Measurements from ENCODE around the gene RASGEF1C. TPM values are rescaled to one million over a fixed set of nuclear protein-coding genes. Genes with fewer than 3 reads are reported as not detected.

Gene RASGEF1C
- total and polyA plus RNA-seq, 2 experiments from 2014 or later = 0.40 to 0.42 TPM

DNA sequence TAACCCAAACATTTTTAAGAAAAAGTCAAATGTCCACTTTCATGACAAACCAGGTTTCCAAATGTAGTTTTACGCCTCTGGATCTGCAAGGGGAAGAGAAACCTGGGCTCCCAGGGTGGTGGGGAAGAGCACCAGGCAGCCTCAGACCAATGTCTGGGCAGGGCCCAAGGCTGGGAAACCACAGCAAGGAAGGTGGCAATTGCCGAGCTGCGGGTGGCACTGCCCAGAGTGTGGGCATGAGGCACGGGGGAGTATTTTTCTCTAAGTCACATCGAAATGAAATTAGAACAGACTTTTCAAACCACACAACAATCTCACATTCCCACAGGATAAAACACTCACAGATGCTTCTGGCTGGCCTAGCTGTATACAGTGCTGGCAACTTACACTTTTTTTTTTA, 32.6 kb upstream of the RASGEF1C start:
- no peaks in the 10 kb centered on the region for H3K4me1 Mint-ChIP-seq
- no peak overlapping the region for H3K27ac Mint-ChIP-seq
- peaks cover 4% of the 10 kb centered on the region for H3K27me3 Mint-ChIP-seq (ENCODE audit: insufficient read depth, low read depth, poor library complexity)
- Histone ChIP-seq H3K4me2 (no peak overlapping the region), H3K9me2 (ENCODE audit: insufficient read depth) (no peaks in the 10 kb centered on the region), H4K20me1 (replicated peaks; ENCODE audit: insufficient read depth) (no peaks in the 10 kb centered on the region), H3K4me1 (ENCODE audit: insufficient read depth) (no peaks in the 10 kb centered on the region), H3K36me3 (ENCODE audit: insufficient read depth) (peaks cover 9% of the 10 kb centered on the region; the same call in 1 of the 2 replicates), H2AFZ (no peak overlapping the region), H3K79me2 (replicated peaks; ENCODE audit: insufficient read depth) (no peaks in the 10 kb centered on the region), H3K27me3 (ENCODE audit: insufficient read depth) (no peaks in the 10 kb centered on the region), H3K4me3 (no peak overlapping the region), H3F3A (replicated peaks; ENCODE audit: low read depth) (no peaks in the 10 kb centered on the region), H3K27ac (ENCODE audit: low read depth) (no peak overlapping the region)
- H3K36me3 Mint-ChIP-seq (ENCODE audit: low read depth) = peaks cover 49% of the 10 kb centered on the region; the same call in 2 of the 3 replicates
- no peak for DNase-seq (ENCODE audit: low spot score)
- no peak for TF ChIP-seq POLR2AphosphoS5 (IDR thresholded peaks at IDR 0.05; ENCODE audit: low read depth)
- TF ChIP-seq CREB1 (CRISPR knock-in tag; IDR thresholded peaks at IDR 0.05; ENCODE audit: low read depth) = no peak
- TF ChIP-seq, protein P1, sequence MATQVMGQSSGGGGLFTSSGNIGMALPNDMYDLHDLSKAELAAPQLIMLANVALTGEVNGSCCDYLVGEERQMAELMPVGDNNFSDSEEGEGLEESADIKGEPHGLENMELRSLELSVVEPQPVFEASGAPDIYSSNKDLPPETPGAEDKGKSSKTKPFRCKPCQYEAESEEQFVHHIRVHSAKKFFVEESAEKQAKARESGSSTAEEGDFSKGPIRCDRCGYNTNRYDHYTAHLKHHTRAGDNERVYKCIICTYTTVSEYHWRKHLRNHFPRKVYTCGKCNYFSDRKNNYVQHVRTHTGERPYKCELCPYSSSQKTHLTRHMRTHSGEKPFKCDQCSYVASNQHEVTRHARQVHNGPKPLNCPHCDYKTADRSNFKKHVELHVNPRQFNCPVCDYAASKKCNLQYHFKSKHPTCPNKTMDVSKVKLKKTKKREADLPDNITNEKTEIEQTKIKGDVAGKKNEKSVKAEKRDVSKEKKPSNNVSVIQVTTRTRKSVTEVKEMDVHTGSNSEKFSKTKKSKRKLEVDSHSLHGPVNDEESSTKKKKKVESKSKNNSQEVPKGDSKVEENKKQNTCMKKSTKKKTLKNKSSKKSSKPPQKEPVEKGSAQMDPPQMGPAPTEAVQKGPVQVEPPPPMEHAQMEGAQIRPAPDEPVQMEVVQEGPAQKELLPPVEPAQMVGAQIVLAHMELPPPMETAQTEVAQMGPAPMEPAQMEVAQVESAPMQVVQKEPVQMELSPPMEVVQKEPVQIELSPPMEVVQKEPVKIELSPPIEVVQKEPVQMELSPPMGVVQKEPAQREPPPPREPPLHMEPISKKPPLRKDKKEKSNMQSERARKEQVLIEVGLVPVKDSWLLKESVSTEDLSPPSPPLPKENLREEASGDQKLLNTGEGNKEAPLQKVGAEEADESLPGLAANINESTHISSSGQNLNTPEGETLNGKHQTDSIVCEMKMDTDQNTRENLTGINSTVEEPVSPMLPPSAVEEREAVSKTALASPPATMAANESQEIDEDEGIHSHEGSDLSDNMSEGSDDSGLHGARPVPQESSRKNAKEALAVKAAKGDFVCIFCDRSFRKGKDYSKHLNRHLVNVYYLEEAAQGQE (IDR thresholded peaks at IDR 0.05; ENCODE audit: unreplicated experiment) = no peak
- TF ChIP-seq, protein P2, sequence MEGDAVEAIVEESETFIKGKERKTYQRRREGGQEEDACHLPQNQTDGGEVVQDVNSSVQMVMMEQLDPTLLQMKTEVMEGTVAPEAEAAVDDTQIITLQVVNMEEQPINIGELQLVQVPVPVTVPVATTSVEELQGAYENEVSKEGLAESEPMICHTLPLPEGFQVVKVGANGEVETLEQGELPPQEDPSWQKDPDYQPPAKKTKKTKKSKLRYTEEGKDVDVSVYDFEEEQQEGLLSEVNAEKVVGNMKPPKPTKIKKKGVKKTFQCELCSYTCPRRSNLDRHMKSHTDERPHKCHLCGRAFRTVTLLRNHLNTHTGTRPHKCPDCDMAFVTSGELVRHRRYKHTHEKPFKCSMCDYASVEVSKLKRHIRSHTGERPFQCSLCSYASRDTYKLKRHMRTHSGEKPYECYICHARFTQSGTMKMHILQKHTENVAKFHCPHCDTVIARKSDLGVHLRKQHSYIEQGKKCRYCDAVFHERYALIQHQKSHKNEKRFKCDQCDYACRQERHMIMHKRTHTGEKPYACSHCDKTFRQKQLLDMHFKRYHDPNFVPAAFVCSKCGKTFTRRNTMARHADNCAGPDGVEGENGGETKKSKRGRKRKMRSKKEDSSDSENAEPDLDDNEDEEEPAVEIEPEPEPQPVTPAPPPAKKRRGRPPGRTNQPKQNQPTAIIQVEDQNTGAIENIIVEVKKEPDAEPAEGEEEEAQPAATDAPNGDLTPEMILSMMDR (conservative IDR thresholded peaks at IDR 0.05; ENCODE audit: low read depth in 2 of 2) = no peak
- no peak for TF ChIP-seq EZH2 (IDR thresholded peaks at IDR 0.05; ENCODE audit: low read depth, unreplicated experiment)
- TF ChIP-seq ZNF114 (CRISPR knock-in tag; IDR thresholded peaks at IDR 0.05) = no peak
- no peak for TF ChIP-seq STAT1 (IDR thresholded peaks at IDR 0.05; ENCODE audit: unreplicated experiment)
- no peak for TF ChIP-seq ZNF331 (CRISPR knock-in tag; IDR thresholded peaks at IDR 0.05; ENCODE audit: low read depth)
- TF ChIP-seq EZH2phosphoT487 (IDR thresholded peaks at IDR 0.05; ENCODE audit: unreplicated experiment) = no peak
- TF ChIP-seq, protein P3, sequence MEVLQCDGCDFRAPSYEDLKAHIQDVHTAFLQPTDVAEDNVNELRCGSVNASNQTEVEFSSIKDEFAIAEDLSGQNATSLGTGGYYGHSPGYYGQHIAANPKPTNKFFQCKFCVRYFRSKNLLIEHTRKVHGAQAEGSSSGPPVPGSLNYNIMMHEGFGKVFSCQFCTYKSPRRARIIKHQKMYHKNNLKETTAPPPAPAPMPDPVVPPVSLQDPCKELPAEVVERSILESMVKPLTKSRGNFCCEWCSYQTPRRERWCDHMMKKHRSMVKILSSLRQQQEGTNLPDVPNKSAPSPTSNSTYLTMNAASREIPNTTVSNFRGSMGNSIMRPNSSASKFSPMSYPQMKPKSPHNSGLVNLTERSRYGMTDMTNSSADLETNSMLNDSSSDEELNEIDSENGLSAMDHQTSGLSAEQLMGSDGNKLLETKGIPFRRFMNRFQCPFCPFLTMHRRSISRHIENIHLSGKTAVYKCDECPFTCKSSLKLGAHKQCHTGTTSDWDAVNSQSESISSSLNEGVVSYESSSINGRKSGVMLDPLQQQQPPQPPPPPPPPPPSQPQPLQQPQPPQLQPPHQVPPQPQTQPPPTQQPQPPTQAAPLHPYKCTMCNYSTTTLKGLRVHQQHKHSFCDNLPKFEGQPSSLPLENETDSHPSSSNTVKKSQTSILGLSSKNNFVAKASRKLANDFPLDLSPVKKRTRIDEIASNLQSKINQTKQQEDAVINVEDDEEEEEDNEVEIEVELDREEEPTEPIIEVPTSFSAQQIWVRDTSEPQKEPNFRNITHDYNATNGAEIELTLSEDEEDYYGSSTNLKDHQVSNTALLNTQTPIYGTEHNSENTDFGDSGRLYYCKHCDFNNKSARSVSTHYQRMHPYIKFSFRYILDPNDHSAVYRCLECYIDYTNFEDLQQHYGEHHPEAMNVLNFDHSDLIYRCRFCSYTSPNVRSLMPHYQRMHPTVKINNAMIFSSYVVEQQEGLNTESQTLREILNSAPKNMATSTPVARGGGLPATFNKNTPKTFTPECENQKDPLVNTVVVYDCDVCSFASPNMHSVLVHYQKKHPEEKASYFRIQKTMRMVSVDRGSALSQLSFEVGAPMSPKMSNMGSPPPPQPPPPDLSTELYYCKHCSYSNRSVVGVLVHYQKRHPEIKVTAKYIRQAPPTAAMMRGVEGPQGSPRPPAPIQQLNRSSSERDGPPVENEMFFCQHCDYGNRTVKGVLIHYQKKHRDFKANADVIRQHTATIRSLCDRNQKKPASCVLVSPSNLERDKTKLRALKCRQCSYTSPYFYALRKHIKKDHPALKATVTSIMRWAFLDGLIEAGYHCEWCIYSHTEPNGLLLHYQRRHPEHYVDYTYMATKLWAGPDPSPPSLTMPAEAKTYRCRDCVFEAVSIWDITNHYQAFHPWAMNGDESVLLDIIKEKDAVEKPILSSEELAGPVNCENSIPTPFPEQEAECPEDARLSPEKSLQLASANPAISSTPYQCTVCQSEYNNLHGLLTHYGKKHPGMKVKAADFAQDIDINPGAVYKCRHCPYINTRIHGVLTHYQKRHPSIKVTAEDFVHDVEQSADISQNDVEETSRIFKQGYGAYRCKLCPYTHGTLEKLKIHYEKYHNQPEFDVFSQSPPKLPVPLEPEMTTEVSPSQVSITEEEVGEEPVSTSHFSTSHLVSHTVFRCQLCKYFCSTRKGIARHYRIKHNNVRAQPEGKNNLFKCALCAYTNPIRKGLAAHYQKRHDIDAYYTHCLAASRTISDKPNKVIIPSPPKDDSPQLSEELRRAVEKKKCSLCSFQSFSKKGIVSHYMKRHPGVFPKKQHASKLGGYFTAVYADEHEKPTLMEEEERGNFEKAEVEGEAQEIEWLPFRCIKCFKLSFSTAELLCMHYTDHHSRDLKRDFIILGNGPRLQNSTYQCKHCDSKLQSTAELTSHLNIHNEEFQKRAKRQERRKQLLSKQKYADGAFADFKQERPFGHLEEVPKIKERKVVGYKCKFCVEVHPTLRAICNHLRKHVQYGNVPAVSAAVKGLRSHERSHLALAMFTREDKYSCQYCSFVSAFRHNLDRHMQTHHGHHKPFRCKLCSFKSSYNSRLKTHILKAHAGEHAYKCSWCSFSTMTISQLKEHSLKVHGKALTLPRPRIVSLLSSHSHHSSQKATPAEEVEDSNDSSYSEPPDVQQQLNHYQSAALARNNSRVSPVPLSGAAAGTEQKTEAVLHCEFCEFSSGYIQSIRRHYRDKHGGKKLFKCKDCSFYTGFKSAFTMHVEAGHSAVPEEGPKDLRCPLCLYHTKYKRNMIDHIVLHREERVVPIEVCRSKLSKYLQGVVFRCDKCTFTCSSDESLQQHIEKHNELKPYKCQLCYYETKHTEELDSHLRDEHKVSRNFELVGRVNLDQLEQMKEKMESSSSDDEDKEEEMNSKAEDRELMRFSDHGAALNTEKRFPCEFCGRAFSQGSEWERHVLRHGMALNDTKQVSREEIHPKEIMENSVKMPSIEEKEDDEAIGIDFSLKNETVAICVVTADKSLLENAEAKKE (CRISPR knock-in tag; IDR thresholded peaks at IDR 0.05) = no peak
- no peak overlapping the region for H3K4me3 Mint-ChIP-seq
- no peak for ATAC-seq
- H3K9me3 Mint-ChIP-seq = no peaks in the 10 kb centered on the region

All from GM23338 (cell line).